ENCODE results near the gene GYPA.
"Not testable (repeated sequence)": the region's sequence is repeated elsewhere in the genome, so short reads cannot be mapped to it uniquely, and the experiment has no call there.

DNA sequence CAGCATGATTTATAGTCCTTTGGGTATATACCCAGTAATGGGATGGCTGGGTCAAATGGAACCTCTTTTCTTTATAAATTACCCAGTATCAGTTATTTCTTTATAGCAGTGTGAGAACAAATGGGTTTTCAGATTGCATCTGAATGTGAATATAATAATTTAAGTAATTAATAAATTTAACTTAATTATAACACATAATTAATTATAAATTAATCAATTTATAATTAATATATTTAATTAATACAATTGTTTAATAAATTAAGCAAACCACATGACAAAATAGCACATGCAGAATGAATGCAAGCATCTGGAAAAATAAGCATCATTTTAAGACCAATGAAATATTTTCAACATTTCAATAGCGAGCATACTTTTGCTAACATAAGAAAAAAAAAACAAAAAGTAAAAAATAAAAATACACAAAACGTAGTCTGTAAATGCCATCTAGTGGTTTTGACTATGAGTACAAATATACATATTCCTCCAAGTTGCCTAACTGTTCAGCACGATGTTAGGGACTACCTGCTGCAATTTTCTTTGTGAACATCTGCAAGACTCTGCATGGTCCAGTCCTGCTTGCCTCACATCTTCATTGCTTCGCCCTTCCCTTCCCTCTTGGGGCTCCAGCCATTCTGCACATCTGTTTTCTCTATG lies 16.4 kb downstream of the GYPA start:
- TF ChIP-seq, protein P1, sequence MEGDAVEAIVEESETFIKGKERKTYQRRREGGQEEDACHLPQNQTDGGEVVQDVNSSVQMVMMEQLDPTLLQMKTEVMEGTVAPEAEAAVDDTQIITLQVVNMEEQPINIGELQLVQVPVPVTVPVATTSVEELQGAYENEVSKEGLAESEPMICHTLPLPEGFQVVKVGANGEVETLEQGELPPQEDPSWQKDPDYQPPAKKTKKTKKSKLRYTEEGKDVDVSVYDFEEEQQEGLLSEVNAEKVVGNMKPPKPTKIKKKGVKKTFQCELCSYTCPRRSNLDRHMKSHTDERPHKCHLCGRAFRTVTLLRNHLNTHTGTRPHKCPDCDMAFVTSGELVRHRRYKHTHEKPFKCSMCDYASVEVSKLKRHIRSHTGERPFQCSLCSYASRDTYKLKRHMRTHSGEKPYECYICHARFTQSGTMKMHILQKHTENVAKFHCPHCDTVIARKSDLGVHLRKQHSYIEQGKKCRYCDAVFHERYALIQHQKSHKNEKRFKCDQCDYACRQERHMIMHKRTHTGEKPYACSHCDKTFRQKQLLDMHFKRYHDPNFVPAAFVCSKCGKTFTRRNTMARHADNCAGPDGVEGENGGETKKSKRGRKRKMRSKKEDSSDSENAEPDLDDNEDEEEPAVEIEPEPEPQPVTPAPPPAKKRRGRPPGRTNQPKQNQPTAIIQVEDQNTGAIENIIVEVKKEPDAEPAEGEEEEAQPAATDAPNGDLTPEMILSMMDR (conservative IDR thresholded peaks at IDR 0.05; ENCODE audit: low read length), result peak; percentile 31
- TF ChIP-seq EZH2phosphoT487 (IDR thresholded peaks at IDR 0.05; ENCODE audit: borderline replicate concordance), result not testable (repeated sequence)

All from Loucy (cell line).